HepG2 (cell line): Measurements from ENCODE around the gene ACVR1B. TPM values are rescaled to one million over a fixed set of nuclear protein-coding genes. Genes with fewer than 3 reads are reported as not detected.

Source experiments
- CHD2 ChIP-seq: IDR thresholded peaks from 2 replicates; pipeline ENCODE4 v1.6.1; 2011; ENCODE audit warnings: low read depth, low read length, improper control_type of control experiment
- FOXM1 ChIP-seq: sonication (generic); formaldehyde crosslinking; IDR thresholded peaks from 2 replicates; pipeline ENCODE4 v1.5.0; 2020; ENCODE audit warnings: missing genetic modification reagents
- GABPA ChIP-seq, 2 experiments: IDR thresholded peaks; 2 replicates each; pipeline ENCODE4 v1.6.1; 2011 to 2016; ENCODE audit warnings: low read depth in 2 of 2, low read length in 1 of 2, missing biosample characterization in 1 of 2, missing genetic modification characterization in 1 of 2
- MEIS1 ChIP-seq: sonication (generic); formaldehyde crosslinking; IDR thresholded peaks from 2 replicates; pipeline ENCODE4 v1.9.0; 2021; ENCODE audit warnings: mild to moderate bottlenecking, missing genetic modification reagents, moderate library complexity, borderline replicate concordance
- PHB2 ChIP-seq: fragments of 450-650 bp; IDR thresholded peaks from 2 replicates; pipeline ENCODE4 v1.6.1; 2018; ENCODE audit not compliant: partially characterized antibody
- RAD51 ChIP-seq: fragments of 450-650 bp; IDR thresholded peaks from 2 replicates; pipeline ENCODE4 v1.6.1; 2016; ENCODE audit warnings: borderline replicate concordance
- RBFOX2 ChIP-seq: fragments of 200-400 bp; formaldehyde crosslinking; IDR thresholded peaks from 2 replicates; pipeline ENCODE4 v1.6.1; 2017; ENCODE audit warnings: low read depth, mild to moderate bottlenecking, low read length
- RCOR2 ChIP-seq: IDR thresholded peaks from 2 replicates; pipeline ENCODE4 v1.6.1; 2016; ENCODE audit warnings: missing biosample characterization, missing genetic modification reagents
- ZNF34 ChIP-seq: sonication (generic); formaldehyde crosslinking; IDR thresholded peaks from 2 replicates; pipeline ENCODE4 v1.4.0; 2020; ENCODE audit warnings: mild to moderate bottlenecking, missing genetic modification reagents, borderline replicate concordance
- ZNF790 ChIP-seq: sonication (generic); formaldehyde crosslinking; IDR thresholded peaks from 2 replicates; pipeline ENCODE4 v1.8.0; 2022; ENCODE audit warnings: missing genetic modification reagents, mild to moderate bottlenecking, borderline replicate concordance
- polyA plus RNA-seq, 8 experiments: library from polyadenylated mRNA; depleted of rRNA in 3 of 8; stranded (reverse) in 7 of 8; unstranded in 1 of 8; fragments of >200 nt; fragmentation: Illumina TruSeq in 4 of 8; extraction: Trizol in 4 of 8; gene quantifications; 2 replicates each; pipeline versions ENCODE4 v1.2.1 to v1.2.3, GENCODE V29; 2011 to 2016; ENCODE audit warnings: low read depth in 4 of 8, missing spikeins in 1 of 8, mixed read lengths in 1 of 8; ENCODE audit not compliant: insufficient read depth in 1 of 8
- total RNA-seq, 5 experiments: library from RNA; depleted of rRNA; stranded (reverse); fragments of >200 nt; fragmentation: Illumina TruSeq; extraction: Trizol; gene quantifications; 2 replicates each; pipeline ENCODE4 v1.2.3, GENCODE V29; 2016; ENCODE audit warnings: low read depth in 1 of 5
- TF ChIP-seq, protein P1 (sequence below): sonication (generic); formaldehyde crosslinking; IDR thresholded peaks from 2 replicates; pipeline ENCODE4 v1.4.0; 2020; ENCODE audit warnings: missing genetic modification reagents
- TF ChIP-seq, protein P2 (sequence below): sonication (generic); formaldehyde crosslinking; IDR thresholded peaks from 2 replicates; pipeline ENCODE4 v1.5.0; 2020; ENCODE audit warnings: missing genetic modification reagents
- TF ChIP-seq, protein P3 (sequence below): sonication (generic); formaldehyde crosslinking; IDR thresholded peaks from 2 replicates; pipeline ENCODE4 v1.5.1; 2020; ENCODE audit warnings: mild to moderate bottlenecking, moderate library complexity, missing genetic modification reagents
- TF ChIP-seq, protein P4 (sequence below), 2 experiments: sonication (generic) in 1 of 2; formaldehyde crosslinking in 1 of 2; IDR thresholded peaks; 2 replicates each; pipeline versions ENCODE4 v1.4.0 to v1.6.1; 2016 to 2020; ENCODE audit warnings: borderline replicate concordance in 1 of 2, low read depth in 1 of 2, mild to moderate bottlenecking in 1 of 2, missing genetic modification reagents in 1 of 2
- TF ChIP-seq, protein P5 (sequence below): sonication (generic); formaldehyde crosslinking; IDR thresholded peaks from 2 replicates; pipeline ENCODE4 v1.5.1; 2020; ENCODE audit warnings: missing genetic modification reagents, mild to moderate bottlenecking, borderline replicate concordance

The ACVR1B gene
- total and polyA plus RNA-seq, 2 of the 13 experiments (the other 11 are each of a cell fraction or from before 2014, with no cell fraction given), result 8.9 to 12.1 TPM

DNA sequence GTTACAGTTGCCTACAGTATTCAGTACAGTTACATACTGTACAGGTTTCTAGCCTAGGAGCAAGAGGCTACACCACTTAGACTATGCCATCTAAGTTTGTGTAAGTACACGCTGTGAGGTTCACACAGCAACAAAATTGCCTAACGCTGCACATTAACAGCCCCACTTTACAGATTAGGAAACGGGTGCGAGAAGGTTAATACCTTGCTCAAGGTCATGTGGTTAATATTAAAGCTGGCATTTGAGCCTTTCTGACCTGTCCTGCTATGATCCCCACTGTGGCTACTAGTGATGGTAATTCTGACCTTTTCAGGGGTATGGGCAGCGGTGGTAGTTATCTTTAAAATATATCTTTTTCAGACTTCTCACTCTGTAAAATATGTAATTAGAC is 20.9 kb downstream of the ACVR1B start (continued):
- TF ChIP-seq RCOR2 (CRISPR knock-in tag) (peak; percentile 65; the same call in 1 of the 2 replicates), RAD51 (no peak), ZNF34 (no peak), ZNF790 (CRISPR knock-in tag) (no peak), PHB2 (no peak), RBFOX2 (no peak), CHD2 (no peak), MEIS1 (CRISPR knock-in tag) (no peak), FOXM1 (CRISPR knock-in tag) (no peak), GABPA (IDR thresholded peaks at IDR 0.05; ENCODE audit: low read depth, low read length) (no peak), GABPA (CRISPR knock-in tag; IDR thresholded peaks at IDR 0.05; ENCODE audit: low read depth) (no peak)
- TF ChIP-seq, protein P1, sequence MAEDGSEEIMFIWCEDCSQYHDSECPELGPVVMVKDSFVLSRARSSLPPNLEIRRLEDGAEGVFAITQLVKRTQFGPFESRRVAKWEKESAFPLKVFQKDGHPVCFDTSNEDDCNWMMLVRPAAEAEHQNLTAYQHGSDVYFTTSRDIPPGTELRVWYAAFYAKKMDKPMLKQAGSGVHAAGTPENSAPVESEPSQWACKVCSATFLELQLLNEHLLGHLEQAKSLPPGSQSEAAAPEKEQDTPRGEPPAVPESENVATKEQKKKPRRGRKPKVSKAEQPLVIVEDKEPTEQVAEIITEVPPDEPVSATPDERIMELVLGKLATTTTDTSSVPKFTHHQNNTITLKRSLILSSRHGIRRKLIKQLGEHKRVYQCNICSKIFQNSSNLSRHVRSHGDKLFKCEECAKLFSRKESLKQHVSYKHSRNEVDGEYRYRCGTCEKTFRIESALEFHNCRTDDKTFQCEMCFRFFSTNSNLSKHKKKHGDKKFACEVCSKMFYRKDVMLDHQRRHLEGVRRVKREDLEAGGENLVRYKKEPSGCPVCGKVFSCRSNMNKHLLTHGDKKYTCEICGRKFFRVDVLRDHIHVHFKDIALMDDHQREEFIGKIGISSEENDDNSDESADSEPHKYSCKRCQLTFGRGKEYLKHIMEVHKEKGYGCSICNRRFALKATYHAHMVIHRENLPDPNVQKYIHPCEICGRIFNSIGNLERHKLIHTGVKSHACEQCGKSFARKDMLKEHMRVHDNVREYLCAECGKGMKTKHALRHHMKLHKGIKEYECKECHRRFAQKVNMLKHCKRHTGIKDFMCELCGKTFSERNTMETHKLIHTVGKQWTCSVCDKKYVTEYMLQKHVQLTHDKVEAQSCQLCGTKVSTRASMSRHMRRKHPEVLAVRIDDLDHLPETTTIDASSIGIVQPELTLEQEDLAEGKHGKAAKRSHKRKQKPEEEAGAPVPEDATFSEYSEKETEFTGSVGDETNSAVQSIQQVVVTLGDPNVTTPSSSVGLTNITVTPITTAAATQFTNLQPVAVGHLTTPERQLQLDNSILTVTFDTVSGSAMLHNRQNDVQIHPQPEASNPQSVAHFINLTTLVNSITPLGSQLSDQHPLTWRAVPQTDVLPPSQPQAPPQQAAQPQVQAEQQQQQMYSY (CRISPR knock-in tag), result no peak
- TF ChIP-seq, protein P2, sequence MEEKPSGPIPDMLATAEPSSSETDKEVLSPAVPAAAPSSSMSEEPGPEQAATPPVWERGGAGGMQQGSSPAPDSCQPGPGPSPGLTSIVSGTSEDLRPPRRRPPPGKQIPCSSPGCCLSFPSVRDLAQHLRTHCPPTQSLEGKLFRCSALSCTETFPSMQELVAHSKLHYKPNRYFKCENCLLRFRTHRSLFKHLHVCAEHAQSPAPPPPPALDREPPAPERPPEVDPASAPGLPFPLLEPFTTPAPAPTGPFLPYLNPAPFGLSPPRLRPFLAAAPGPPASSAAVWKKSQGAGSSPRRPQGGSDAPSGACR, result no peak
- TF ChIP-seq, protein P3, sequence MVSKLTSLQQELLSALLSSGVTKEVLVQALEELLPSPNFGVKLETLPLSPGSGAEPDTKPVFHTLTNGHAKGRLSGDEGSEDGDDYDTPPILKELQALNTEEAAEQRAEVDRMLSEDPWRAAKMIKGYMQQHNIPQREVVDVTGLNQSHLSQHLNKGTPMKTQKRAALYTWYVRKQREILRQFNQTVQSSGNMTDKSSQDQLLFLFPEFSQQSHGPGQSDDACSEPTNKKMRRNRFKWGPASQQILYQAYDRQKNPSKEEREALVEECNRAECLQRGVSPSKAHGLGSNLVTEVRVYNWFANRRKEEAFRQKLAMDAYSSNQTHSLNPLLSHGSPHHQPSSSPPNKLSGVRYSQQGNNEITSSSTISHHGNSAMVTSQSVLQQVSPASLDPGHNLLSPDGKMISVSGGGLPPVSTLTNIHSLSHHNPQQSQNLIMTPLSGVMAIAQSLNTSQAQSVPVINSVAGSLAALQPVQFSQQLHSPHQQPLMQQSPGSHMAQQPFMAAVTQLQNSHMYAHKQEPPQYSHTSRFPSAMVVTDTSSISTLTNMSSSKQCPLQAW (CRISPR knock-in tag), result no peak
- TF ChIP-seq, protein P4, sequence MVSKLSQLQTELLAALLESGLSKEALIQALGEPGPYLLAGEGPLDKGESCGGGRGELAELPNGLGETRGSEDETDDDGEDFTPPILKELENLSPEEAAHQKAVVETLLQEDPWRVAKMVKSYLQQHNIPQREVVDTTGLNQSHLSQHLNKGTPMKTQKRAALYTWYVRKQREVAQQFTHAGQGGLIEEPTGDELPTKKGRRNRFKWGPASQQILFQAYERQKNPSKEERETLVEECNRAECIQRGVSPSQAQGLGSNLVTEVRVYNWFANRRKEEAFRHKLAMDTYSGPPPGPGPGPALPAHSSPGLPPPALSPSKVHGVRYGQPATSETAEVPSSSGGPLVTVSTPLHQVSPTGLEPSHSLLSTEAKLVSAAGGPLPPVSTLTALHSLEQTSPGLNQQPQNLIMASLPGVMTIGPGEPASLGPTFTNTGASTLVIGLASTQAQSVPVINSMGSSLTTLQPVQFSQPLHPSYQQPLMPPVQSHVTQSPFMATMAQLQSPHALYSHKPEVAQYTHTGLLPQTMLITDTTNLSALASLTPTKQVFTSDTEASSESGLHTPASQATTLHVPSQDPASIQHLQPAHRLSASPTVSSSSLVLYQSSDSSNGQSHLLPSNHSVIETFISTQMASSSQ (IDR thresholded peaks at IDR 0.05; ENCODE audit: low read depth), result peak; percentile 71
- TF ChIP-seq, protein P4 (CRISPR knock-in tag; IDR thresholded peaks at IDR 0.05; ENCODE audit: borderline replicate concordance), result peak; percentile 58; the same call in 1 of the 2 replicates
- TF ChIP-seq, protein P5, sequence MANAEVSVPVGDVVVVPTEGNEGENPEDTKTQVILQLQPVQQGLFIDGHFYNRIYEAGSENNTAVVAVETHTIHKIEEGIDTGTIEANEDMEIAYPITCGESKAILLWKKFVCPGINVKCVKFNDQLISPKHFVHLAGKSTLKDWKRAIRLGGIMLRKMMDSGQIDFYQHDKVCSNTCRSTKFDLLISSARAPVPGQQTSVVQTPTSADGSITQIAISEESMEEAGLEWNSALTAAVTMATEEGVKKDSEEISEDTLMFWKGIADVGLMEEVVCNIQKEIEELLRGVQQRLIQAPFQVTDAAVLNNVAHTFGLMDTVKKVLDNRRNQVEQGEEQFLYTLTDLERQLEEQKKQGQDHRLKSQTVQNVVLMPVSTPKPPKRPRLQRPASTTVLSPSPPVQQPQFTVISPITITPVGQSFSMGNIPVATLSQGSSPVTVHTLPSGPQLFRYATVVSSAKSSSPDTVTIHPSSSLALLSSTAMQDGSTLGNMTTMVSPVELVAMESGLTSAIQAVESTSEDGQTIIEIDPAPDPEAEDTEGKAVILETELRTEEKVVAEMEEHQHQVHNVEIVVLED, result no peak
